Measurements from ENCODE around the gene PGA5.

Gene PGA5

DNA sequence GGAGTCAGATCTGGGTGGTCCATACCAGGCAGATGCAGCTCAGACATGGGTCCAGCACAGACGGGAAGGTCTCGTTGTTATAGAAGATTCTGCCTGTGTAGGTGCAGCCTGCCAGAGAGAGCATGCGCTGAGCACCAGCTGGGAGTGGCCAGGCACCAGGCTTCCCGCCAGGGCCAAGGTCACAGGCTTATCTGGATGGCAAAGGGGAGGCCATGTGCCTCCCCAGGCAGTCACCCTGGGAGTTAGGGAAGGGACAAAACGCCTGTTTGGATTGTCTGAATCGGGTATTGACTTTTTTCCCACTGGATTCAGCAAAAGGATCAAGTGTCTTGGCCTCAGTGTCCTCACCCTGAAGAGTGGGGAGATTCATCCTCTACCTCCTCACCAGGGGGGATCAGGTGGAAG lies 26.5 kb downstream of the PGA5 start:
- no peak for DNase-seq (ENCODE audit: low read depth, low spot score)

DNA sequence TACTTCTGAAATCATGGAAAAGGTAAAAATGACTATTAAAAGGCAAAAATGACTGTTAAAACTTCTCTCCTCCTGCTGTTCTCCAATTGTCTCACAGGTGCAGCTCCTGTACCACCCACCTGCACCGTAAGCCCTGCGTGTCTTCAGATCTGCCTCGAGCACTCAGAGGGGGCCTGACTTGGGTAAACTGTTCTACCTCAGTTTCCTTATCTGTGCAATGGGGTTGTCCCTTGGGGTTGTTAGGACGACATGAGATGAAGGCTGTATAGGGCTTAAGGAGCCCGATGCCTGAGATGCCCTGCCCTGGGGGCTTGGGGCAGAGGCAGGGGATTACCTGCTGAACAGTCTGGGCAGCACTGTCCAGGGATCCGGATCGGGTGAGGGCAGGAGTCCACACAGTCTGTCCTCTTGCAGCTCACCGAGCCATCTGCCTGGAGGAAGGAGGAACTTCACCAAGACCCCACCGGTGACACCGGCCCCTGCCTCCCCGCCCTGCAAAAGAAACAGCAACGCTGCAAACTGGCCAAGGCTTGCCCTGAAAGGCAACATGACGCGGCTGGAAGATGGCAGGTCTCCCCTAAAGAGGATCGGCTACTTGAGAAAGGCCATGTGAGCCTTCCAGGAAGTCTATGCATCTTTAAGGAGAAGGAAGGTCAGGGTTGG lies 27.7 kb downstream of the PGA5 start:
- DNase-seq (ENCODE audit: low read depth, low spot score) = no peak

DNA sequence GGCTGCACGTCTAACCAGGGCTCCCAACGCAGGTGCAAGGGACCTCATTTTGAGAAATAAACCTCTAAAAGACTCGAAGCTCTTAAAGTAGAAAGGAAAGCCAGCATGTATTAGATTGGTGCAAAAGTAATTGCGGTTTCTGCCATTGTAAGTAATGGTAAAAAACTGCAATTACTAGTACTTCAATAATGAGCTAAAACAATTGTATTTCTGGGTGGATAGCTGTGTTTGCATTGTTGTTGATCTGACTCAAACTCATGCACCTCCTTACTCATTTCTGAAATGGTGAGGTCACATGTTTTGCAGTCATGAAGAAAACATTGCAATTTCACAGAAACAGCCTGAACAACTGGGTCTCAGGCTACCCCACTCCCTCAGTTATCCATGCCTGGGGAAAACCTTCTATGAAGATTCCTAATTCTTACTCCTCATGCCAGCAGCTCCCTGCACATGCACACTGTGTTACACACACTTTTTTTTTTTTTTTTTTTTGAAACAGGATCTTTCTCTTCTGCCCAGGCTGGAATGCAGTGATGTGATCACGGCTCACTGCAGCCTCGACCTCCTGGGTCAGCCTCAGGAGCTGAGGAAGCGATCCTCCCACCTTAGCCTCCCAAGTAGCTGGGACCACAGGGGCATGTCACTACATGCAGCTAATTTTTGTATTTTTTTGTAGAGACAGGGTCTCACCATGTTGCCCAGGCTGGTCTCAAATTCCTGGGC lies 29.5 kb downstream of the PGA5 start:
- DNase-seq (ENCODE audit: low read depth, low spot score) = no peak

DNA sequence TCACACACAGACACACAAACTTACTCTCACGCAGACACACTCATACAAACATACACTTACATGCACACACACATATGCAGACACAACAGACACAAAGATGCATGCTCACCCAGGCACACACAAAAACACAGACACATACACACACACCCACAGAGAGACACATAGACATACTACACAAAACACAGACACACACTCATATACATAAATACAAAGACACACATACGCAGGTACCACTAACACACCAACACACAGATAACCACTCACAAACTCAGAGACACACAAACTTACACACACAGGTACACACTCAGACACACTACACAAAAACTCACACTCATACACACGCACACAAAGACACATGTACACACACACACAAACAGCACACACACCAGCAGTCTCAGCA lies 31.8 kb downstream of the PGA5 start:
- no peak for DNase-seq (ENCODE audit: low read depth, low spot score)

DNA sequence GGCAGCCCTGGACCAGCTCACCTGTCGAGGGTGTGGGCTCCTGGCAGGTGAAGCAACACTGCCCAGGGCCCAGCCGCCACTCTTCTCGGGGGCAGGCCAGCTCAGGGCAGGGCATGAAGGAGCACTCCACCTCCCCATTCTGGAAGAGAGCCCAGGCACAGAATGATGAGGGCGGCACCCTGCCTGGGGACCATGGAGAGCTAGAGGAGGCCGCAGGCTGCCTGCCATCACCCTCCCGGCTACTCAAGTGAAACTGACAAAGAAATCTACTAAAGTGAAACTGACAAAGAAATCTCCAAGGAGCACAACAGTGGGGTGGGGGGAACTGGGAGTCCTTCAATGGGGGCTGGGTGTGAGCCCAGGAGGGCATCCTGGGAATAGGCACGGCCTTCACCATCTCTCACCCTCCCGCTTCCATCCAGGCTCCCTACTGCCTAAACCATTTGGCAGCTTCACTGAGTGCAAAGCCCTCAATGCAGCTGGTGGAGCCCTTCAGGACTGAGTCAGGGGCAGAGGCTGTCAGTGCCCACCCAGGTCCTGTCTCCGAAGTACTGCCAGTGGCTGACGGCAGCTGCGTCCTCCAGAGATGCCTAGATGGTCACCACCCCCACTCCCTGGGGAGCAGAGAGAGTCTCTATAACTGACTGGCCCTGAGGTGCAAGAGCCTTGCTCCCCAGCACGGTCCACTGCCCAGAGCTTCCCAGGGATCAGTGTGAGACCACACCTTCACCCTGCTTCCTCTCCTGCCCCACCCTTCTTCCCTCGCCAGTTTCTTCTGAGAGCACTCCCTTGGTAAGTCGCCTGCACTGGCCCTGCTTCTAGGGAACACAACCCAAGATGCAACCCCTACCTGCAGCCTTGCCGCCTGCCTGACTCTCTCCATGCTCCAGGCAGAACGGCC lies 32.5 kb downstream of the PGA5 start:
- DNase-seq (ENCODE audit: low read depth, low spot score) = no peak

- DNase-seq (ENCODE audit: low read depth, low spot score) = no peak
These were observed 33.1 kb downstream of the PGA5 start for GRCh38 chr11:61274084-61274483.

DNA sequence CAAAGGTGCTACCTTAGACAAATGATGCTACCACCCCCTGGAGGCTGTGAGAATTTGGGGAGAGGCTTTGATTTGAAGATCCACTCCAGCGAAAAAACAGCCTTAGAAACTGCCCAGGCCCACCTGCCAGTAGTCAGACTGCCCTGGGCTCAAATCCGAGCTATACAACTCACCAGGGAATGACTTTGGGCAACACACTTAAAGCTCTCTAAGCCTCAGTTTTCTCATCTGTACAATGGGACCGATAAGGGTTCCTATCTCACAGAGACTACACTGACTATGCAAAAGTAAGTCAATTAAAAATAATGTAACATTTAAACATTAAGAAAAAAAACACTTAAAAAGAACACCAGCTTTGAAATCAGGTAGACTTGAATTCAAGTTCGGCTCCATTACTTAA lies 34.2 kb downstream of the PGA5 start:
- no peak for DNase-seq (ENCODE audit: low read depth, low spot score)

DNA sequence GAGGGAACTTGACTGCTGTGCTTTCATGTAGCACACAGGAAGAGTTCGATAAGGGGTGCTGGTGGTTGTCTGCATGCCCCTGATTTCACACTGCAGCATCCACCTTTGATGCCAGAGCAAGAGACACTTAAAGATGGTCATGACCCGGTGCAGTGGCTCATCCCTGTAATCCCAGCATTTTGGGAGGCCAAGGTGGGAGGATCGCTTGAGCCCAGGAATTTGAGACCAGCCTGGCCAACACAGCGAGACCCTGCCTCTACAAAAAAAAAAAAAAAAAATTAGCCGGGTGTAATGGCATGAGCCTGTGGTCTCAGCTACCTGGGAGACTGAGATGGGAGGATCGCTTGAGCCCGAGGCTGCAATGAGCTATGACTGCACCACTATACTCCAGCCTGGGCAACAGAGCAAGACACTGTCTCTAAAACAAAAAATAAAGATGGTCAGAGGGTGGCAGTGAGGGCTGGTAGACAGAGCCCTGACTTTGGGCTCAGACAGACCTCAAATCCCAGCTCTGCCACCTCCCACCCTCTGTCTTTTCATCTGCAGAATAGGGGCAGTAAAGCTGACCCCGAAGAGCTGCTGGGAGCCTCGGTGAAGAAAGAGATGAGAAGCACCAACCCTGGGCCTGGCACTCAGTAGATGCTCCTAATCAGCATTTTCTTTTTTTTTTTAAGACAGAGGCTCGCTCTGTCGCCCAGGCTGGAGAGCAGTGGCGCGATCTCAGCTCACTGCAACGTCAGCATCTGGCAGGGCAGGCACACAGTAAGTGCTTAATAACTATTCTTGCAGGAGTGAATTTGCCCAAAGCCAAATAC lies 36.4 kb downstream of the PGA5 start:
- DNase-seq (ENCODE audit: low read depth, low spot score) = no peak

DNA sequence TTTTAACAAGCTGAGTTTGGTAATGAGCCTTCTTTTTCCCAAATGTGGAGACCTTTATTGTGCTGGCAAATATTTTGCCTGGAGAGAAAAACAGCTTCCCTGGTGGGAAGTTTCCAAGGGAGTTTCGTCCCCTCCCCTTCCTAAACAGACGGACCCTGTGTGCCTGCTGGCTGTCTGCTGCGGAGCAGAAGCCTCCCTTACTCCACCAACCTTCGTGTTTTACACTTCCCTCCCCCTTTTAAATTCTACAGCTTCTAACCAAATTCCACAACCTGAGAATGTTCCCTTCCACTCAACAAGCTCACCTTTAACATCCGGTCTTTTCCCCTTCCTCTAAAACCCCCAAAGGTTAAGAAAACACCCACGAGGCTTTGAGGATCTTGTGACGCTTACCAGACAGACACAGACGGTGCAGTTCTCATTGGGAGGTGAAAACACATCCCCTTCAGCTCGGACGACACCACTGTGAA lies 37.1 kb downstream of the PGA5 start:
- DNase-seq (ENCODE audit: low read depth, low spot score) = no peak

- no peak for DNase-seq (ENCODE audit: low read depth, low spot score)
These were observed 39.1 kb downstream of the PGA5 start for GRCh38 chr11:61279934-61280659.

GRCh38 chr11:61280883-61281580 lies 40.1 kb downstream of the PGA5 start:
- no peak for DNase-seq (ENCODE audit: low read depth, low spot score)

DNA sequence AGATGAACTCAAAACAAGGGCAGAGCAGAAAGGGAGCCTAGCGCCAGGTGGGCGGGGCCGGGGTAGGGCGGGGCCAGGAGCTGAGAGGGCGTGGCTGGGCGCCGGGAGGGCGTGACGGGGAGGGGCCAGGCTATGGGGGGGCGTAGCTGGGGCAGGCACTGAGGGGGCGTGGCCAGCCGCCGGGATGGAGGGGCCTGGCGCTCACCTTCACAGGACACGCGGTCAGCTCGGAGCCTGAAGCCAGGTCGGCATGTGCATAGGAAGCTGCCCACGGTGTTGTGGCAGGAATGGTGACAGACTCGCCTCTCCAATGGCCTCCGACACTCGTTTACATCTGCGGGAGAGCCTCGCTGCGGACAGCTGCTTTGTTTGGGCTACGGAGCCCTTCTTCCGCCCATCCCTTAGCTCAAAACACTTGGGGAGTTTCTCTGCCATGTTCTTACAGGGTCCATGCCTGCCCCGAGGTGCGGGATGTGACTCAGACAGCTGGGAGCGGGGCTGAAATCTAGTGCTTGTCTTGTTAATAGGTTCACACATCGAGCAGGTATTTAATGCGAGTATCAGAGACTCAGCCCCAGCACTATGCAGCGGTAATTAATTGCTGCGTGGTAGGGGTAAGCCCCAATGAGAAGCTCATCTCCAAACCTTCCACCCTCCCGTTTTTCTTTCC lies 40.7 kb downstream of the PGA5 start:
- no peak for DNase-seq (ENCODE audit: low read depth, low spot score)

DNA sequence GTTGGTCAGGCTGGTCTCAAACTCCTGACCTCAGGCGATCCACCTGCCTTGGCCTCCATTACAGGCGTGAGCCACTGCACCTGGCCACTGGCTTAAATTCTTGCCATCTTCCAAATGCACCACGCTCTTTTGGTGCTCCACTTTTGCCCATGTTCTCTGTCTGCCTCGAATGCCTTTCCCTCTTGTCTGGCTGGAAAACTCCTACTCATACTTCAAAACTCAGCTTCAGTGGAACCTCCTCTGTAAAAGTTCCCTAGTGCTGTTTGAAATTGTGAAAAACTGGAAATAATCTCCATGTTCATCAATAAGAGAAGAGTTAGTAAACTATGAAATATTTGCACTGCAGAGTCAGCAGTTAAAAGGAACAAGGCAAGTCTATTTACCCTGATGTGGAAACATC lies 42.6 kb downstream of the PGA5 start:
- no peak for DNase-seq (ENCODE audit: low read depth, low spot score)

DNA sequence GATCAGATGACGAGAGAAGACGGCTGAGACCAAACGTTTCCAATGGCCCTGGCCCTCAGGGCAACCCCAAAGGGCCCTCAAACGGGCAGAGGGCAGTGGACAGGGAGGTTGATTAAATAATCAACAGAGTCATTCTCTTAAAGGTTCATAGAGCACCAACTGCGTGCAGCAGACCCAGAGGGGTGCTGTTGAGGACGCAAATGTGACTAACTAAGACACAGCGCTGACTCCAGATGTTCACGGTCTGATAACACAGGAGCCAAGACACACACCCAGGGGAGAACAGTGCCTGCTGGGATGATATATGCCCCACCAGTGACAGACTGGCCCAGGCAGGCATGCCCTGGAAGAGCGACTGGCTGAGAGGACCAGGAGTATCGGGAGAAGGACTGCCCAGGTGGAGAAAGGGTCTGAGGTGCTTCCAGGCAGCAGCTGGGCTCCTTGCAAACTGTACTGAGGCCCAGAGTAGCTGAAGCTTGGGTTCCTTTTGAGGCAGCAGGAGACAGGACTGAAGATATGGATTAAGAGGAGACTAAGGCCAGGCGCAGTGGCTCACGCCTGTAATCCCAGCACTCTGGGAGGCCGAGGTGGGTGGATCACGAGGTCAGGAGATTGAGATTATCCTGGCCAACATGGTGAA lies 46.5 kb downstream of the PGA5 start:
- DNase-seq (ENCODE audit: low read depth, low spot score) = no peak

- DNase-seq (ENCODE audit: low read depth, low spot score) = no peak
These were observed 50.1 kb downstream of the PGA5 start for GRCh38 chr11:61290905-61291690.

DNA sequence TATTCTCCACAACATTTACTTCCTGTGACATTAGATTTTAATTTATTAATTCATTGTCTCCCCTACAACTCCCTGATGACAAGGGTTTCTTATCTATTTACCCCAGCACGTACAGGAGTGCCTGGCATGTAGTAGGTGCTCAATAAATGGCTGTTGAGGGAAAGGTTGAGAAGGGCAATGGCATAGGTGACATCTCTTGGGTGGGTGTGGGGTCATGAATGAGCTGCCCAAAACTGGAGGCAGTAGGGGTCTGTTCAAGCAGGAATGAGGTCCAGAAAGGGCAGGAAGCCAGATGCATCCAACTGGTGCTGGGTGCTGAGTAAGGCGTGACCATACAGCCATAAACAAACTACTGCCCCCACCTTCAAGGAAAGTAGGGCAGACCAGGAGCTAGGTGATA lies 51.4 kb downstream of the PGA5 start:
- DNase-seq (ENCODE audit: low read depth, low spot score) = no peak

DNA sequence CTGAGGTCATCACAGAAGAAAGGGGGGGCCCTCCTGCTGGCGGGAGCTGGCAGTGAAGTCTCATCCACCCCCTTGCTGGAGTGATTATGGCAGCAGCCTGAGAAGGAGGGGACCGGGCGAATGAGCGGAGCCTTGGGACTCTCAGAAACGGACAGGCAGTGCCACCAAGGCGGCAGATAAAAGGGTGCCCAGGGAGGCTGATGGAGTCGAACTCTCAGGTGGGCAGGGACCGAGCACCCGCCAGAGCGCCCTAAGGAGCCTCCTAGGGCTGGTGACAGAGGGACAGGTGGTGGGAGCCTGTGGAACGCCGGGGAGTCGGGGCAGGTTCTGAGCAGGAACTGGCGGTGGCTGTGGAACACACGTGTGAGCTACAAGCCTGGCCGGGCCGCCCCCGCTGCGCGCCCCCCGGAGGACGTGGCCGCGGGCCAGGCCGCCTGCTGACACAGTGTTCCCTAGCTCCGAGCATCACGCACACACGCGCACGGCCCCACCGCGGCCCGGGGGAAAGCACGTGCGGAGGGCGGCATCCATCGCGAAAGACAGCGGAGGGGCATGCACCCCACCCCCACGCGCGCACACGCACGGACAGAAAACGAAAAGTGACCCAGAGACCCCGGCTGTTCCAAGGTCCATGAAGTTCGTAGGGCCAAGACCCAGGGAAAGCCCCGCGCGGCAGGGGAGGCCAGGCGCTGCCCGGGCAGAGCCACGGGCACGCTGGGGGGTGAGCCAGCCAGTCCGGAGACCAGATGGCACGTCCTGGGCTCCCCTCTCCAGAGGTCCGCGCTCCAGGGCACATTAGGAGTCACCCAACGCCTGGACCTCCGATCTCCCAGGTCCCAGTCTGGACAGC lies 53.1 kb downstream of the PGA5 start:
- no peak for DNase-seq (ENCODE audit: low read depth, low spot score)
